ENCODE measurements around the gene DCAF5.

DNA sequence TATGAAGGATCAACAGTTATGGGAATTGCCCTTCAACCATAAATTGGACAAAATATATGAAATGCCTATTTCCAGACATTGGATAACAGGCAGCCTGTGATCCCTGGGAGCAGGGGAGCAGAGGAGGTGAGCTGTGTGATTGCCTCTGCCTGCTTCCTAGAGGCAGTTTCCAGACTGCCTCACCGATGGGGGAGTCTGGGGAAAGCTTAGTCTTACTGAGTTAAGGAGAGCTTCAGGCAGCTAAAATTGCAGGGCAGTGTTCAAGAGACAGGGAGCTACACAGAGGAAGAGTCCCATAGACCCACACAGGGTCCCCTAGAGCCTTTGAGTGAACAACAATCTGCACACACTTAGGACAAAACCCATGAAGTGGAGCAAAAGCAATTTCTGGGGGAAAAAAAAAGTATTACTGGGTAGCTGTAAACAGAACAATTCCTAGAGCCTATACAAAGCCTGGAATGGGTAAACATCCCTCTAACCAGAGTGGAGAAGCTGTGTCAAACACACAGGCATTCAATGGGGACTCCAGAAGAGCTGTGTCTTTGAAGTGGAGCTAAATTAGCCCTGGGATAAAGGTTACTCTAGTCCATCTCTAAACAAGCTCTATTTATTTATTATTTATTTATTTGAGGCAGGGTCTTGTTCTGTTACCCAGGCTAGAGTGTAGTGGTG is 125.5 kb downstream of the DCAF5 start:
- TF ChIP-seq, protein P1, sequence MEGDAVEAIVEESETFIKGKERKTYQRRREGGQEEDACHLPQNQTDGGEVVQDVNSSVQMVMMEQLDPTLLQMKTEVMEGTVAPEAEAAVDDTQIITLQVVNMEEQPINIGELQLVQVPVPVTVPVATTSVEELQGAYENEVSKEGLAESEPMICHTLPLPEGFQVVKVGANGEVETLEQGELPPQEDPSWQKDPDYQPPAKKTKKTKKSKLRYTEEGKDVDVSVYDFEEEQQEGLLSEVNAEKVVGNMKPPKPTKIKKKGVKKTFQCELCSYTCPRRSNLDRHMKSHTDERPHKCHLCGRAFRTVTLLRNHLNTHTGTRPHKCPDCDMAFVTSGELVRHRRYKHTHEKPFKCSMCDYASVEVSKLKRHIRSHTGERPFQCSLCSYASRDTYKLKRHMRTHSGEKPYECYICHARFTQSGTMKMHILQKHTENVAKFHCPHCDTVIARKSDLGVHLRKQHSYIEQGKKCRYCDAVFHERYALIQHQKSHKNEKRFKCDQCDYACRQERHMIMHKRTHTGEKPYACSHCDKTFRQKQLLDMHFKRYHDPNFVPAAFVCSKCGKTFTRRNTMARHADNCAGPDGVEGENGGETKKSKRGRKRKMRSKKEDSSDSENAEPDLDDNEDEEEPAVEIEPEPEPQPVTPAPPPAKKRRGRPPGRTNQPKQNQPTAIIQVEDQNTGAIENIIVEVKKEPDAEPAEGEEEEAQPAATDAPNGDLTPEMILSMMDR (IDR thresholded peaks at IDR 0.05), result no peak
- TF ChIP-seq EZH2 (IDR thresholded peaks at IDR 0.05; ENCODE audit: borderline replicate concordance, insufficient read depth, low read depth, low read length, poor library complexity, severe bottlenecking), result no peak

All from B cell (primary cell).